GM19328 (cell line): Measurements from ENCODE around the gene GIMAP1.
"Not testable (repeated sequence)": the region's sequence is repeated elsewhere in the genome, so short reads cannot be mapped to it uniquely, and the experiment has no call there.

Source experiments
- ATAC-seq: cut with Tn5 transposase; IDR thresholded peaks from one replicate; pipeline ENCODE4 v1.9.1; 2021; ENCODE audit warnings: mild to moderate bottlenecking, moderate library complexity; ENCODE audit not compliant: unreplicated experiment

The GIMAP1 gene

DNA sequence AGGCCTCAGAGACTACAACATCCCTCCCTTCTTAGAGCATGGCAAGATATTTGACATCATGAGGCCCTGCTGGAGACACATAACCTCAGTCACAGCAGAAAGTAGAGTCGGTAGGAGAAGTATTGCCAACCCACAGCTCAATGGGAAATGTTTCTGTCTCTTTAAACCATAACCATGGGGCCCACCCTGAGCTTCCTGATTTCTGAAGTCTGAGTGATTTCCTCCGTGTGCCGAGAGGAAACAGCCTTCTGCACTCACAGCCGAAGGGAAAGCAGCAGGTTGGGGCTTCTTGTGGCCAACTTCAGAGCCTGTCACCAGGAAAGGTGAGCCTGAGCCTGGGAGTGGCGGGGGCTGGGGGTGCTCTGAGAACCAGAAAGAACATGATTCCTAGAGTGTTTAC lies at the start of gene GIMAP1:
Gene GIMAP1 (plus strand): TSS at position 246 of the 400 bp plus-strand sequence. CDS start 2,435 bp downstream, outside the sequence.
- no peak for ATAC-seq

DNA sequence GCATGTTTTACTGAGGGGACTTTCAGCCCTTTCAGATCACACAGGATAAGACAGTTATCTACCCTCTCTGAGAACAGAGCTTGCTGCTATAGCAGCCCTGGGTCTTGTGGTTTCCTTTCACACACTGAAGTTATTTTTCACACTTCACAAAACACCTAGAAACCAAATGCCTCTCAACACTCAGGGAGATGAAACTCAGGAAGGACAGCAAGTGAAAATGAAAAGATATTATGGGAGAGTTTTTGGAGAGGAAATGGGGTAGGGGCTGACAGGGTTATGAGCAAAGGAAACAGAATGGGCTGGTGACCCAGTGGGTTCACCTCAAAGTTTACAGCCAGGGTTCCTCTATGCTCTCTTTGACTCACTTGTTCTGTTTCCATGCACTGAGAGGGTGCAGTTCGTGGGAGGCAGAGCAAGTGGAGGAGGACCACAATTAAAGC lies 47.9 kb upstream of the GIMAP1 start:
- ATAC-seq: peak; percentile 79

DNA sequence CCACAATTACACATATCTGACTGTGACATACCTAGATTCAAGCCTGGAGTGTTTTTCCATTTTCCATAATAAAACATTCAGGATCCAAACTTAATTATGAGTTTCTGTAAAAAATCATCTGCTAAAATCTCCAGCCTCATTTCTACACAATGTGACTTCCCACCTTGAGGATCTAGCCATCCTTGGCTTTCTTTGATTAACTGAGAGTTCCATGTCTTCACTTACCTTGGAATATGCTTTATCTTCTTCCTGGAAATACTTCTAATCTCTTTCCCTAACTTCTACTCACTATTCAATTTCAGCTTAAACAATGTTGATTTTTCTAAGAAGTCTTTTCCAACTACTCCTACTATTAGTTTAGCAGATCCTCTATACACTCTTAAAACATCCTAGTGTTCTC lies 47.4 kb upstream of the GIMAP1 start:
- no peak for ATAC-seq

DNA sequence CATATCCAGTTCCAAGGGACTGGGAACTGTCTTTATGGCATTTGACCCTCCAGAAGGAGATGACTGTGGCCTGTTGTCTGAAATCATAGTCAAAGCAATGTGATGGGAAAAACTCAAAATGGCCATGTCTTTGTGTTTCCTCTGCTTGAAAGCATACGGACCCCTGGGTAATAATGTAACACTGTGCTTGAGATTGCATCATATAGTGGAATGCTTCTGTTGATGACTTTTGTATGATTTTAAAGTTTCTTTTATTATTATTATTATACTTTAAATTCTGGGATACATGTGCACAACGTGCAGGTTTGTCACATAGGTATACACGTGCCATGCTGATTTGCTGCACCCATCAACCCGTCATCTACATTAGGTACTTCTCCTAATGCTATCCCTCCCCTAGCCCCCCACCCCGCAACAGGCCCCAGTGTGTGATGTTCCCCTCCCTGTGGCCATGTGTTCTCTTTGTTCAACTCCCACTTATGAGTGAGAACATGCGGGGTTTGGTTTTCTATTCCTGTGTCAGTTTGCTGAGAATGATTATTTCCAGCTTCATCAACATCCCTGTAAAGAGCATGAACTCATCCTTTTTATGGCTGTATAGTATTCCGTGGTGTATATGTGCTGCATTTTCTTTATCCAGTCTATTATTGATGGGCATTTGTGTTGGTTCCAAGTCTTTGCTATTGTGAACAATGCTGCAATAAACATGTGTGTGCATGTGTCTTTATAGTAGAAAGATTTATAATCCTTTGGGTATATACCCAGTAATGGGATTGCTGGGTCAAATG lies 44.4 kb upstream of the GIMAP1 start:
- ATAC-seq: not testable (repeated sequence)

DNA sequence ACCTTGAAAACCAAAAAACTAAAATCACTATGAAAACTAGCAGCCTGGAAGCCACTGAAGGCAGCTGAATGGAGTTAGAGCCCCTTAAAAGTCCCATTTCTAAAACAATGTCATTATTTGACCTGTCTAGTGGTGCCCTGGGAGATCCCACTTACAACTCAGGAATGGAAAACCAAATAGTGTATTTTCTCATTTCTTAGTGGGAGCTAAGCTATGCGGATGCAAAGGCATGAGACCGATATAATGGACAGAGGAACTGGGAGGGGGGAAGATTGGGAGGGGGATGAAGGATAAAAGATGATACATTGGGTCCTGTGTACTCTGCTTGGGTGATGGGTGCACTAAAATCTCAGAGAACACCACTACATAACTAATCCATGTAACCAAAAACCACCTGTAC lies 40.7 kb upstream of the GIMAP1 start:
- no peak for ATAC-seq

DNA sequence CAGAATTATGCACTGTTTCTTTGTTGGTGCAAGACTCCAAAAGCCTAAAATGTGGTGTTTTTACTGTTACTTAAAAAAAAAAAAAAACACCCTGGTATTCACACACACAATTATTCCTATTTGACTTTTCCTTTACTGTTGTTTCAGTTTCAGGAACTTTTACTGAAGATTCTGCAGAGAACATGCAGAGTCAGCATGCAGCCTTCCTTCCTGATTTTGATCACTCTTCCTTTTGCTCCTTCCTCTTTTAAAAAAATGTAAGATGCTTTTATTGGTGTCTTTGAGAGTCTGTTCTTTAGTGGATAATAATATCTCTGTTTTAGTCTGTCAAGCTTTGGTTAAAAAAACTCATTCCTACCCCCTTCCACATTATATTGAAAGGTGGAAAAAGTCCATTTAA lies 40.1 kb upstream of the GIMAP1 start:
- not testable (repeated sequence) for ATAC-seq

DNA sequence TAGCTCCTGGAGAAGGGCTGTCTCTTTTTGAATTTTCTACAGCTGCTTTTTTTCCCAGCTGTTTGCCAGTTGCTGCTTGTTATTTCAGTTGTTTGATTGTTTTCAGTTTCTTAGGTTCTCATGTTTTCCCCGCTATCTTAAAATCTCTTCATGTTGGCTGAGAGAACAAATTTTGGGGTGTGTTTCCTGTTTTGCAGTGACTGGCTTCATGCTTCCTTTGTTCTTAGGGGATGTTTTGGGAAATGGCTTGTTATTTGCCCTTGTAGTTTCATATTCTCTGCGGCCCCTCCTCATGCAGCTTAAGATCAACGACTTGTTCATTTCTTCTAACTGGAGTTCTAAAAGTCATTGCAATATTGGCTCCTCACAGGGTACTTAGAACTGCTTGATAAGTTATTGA lies 39.6 kb upstream of the GIMAP1 start:
- not testable (repeated sequence) for ATAC-seq

DNA sequence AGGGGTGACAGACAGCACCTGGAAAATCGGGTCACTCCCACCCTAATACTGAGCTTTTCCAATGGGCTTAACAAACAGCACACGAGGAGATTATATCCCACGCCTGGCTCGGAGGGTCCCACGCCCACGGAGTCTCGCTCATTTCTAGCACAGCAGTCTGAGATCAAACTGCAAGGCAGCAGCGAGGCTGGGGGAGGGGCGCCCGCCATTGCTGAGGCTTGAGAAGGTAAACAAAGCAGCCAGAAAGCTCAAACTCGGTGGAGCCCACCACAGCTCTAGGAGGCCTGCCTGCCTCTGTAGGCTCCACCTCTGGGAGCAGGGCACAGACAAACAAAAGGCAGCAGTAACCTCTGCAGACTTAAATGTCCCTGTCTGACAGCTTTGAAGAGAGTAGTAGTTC lies 37.8 kb upstream of the GIMAP1 start:
- not testable (repeated sequence) for ATAC-seq

DNA sequence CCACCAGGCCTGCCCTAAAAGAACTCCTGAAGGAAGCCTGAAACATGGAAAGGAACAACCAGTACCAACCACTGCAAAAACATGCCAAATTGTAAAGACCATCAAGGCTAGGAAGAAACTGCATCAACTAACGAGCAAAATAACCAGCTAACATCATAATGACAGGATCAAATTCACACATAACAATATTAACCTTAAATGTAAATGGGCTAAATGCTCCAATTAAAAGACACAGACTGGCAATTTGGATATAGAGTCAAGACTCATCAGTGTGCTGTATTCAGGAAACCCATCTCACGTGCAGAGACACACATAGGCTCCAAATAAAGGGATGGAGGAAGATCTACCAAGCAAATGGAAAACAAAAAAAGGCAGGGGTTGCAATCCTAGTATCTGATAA lies 36.0 kb upstream of the GIMAP1 start:
- ATAC-seq: not testable (repeated sequence)

DNA sequence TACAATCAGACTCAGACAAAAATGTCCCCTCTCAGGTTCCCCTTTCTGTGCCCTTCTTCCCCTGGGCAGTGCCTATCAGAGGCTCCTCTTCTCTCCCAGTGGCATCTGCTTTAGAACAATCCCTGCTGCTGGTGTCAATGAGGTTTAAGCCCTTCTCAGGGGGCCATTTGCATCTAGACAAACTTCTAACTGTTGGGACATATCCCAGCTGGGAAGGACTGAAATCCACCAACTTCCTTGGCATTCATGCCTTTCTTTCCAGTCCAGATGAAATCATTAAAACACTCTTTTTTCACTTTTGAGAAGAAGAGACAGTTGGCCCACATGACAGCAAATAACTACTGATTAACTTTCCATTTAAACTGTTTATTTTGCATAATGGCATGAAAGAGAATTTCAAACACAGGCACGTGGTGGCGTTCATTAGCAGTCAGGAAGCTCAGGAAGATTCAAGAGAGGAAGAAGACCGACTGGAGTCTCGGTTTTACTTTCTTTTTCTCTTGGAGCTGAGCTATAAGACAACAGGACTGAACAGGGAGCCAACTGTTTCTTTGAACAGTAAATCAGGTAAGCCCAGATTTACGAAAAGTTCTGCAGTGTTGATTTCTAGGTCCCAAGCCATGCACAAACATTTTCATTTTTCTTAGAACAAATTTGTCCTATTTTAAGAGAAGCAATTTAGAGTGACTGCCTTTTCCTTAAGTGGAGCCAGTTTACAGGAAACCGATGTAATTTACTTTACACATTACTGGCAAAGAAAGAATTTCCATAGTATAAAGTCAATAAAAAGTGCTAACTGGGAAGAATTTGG lies 31.0 kb upstream of the GIMAP1 start, which contains the start of gene GIMAP2:
Gene GIMAP2 (plus strand): TSS at position 488 of the 811 bp plus-strand sequence. CDS start 1,354 bp downstream, outside the sequence.
- peak; percentile 95 for ATAC-seq

DNA sequence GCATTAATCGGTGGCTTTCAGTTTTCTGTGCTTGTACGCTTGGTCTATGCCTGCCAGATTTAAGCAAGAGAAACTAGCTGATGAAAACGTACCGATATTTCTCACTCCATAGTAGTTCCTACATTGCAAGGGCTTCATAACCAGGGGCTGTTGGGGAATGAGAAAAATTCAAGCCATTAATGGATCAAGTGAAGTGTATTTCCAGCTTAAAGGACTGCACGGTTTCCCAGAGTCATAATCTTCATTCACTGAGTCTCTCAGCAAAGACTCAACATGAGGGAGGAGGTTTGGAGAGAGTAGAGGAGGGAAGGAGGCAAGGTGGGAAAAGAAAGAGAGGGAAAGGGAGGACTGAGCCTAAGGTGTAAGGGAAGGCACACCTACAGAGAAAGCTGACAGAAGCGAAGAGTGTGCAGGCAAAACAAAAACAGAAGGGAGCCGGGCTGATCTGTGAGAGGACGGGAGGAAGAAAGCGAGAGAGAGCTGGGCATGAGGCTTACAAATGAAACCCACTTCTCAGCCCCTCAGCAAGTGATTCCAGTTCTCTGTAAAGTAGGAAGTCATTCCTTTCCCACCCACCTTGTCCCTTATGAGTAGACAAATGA lies 30.3 kb upstream of the GIMAP1 start:
- ATAC-seq: peak; percentile 38

DNA sequence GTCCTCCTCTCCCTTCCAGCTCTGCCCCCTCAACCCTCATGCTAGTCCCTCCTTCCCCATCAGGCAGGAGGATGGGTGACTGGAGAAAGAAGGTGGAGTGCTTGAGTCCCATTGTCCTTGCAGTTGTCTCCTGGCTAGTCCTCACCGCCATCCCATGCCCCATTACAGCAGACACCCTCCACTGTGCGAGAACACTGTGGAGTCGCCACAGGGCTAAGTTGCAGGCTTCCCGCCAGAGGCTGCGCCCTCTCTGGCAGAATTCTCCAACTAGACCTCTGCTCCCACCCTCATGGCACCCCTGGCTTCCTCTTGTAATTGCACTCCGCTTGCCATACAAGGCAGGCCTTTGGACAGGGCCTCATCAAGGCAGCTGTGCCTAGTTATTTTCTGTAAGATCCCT lies 27.8 kb upstream of the GIMAP1 start:
- ATAC-seq: no peak

DNA sequence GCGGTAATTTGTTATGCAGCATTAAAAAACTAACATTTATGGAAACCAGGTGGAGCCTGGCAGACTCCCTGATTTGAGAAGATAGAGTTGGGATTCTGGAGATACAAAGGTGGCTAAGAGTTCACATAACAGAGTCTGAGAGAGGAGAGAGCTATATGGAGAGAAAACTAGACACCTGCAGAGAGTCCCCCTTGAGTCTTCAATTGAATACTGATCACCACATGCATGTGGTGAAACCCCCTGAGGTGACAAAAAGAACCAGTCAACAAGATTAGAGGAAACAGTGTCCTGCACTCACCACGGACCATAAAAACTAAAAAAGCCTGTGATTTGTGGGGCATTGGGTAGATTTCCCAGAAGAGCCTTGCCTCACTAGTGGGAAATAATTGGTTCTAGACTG lies 20.8 kb upstream of the GIMAP1 start:
- ATAC-seq: no peak

DNA sequence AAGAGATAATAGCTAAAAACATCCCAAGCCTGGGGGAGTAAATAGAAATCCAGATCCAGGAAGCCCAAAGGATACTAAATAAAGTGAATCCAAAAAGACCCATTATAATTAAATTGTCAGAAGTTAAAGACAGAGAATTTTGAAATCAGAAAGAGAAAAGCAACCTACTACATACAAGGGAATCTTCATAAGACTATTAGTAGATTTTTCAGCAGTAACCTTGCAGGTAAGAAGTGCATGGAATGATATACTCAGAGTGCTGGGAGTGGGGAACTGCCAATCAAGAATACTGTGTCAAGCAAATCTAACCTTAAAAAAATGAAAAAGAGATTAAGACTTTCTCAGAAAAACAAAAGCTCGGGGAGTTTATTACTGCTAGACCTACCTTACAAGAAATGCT lies 13.2 kb upstream of the GIMAP1 start:
- ATAC-seq: no peak

DNA sequence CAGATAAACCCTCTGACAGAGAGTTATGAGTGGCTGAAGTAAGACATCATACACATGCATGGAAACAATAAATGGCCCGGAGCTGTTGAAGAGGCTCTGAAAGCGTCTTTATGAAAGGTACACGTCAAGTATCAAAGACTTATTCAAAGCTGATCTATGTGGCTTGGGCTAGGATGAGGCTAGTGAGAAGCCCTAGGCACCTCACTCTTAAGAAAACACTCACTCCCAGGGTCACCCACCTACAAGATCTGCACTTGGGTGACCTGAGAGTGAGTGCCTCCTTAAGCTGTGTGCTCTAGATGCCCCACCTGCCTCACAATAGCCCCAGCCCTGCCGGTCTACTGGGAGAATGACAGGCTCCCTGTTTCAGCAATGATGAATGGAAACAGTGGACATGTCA lies 1.1 kb upstream of the GIMAP1 start:
- ATAC-seq: no peak

DNA sequence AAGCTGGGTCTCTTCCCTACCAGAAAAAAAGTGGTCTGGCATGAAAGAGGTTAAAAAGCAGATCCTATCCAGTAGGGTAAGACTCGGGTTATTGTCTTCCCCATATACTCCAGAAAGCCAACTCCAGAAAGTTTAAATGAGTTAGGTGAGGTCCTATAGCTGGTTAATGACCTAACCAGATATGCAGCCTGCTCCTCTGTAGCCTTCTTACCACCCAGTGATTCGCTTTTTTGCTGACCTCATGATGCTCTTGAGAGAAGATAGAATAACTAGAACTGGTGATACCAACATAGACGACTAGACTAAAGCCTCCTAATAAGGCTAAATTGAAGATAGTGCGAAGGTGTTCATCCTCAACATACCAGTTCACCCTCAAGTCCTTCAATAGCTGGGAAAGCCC lies 675 bp upstream of the GIMAP1 start:
- ATAC-seq: no peak

DNA sequence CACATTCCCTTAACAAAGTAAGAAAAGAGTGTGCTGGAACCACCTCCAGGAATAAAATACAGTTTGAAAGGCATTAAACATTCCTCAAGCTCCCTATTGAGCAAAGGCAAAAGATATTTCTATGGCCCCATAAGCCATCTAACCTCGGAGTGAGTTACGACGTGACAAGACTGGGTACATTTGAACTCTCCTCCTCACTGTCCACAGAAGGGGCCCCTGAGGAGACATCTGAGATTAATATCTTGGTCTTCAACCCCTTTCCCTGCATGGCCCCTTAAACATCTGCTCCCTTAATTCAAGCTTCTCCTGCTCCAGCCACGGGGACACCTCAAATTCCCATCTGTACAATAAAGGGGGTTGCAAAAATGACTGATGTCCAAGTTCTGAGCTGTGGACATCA lies 526 bp downstream of the GIMAP1 start:
- ATAC-seq: no peak

DNA sequence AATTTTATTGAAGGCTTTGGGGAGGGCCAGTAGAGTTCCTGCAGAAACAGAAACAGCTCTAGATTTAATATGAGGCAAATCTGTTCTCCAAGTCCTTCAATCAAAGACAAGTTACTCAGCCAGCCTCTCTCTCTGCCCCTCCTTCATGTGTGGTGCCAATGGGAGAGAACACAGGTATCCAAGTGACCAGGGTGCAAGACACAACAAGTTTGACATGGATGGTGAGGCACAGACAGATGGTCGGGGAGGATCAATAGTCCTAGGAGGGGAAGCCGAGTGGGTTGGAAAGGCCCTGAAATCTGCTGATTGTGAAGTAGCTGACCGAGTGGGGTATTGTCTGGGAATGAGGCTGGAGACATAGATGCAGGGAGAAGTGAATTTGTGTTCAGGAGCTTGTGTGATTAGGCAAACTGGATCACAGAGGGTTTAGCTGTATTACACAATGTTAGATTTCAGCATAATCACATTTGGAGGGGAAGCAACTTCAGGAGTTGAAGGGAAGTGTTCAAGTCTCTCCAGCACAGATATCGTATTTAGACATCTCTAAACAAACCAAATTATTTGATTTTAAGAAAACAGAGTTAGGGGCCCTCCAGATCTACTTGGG lies 1.5 kb downstream of the GIMAP1 start:
- no peak for ATAC-seq

DNA sequence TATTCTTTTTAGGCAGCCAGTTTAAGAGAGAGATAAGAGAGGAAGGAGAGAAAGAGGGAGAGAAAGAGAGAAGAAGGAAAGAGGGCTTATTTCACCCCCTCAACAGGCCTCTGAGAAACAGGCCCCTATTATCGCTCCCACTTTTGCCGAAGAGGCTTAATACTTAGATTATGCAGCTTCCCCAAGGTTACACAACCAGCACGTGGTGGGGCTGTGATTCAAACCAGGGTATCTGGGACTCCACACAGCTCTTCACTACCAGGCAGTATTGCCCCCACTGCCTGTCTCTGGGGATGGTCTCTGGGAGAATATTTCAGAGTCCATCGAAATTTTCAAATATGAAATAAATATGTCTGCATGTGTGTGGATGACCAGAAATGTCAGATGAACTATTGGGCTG lies 3.0 kb downstream of the GIMAP1 start:
- ATAC-seq: no peak

DNA sequence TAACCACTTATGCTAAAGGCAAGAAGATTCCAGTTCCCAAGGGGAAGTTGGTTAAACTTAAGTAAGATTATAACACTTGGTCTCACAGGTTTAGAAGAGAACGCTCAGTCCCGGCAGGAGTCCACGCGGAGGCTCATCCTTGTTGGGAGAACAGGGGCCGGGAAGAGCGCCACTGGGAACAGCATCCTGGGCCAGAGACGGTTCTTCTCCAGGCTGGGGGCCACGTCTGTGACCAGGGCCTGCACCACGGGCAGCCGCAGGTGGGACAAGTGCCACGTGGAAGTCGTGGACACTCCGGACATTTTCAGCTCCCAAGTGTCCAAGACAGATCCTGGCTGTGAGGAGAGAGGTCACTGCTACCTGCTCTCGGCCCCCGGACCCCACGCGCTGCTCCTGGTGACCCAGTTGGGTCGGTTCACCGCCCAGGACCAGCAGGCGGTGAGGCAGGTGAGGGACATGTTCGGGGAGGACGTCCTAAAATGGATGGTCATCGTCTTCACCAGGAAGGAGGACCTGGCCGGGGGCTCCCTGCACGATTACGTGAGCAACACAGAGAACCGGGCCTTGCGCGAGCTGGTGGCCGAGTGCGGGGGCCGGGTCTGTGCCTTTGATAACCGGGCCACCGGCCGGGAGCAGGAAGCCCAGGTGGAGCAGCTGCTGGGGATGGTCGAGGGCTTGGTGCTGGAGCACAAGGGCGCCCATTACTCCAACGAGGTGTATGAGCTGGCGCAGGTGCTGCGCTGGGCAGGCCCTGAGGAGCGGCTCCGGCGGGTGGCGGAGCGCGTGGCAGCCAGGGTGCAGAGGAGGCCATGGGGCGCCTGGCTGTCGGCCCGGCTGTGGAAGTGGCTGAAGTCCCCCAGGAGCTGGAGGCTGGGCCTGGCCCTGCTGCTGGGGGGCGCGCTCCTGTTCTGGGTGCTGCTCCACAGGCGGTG lies 3.8 kb downstream of the GIMAP1 start:
- ATAC-seq: no peak
